ENCODE measurements around the gene NLGN1. TPM values are rescaled to one million over a fixed set of nuclear protein-coding genes. Genes with fewer than 3 reads are reported as not detected.

NLGN1 gene
- total and polyA plus RNA-seq, 9 of the 15 experiments (the other 6 are each of a cell fraction or from before 2014, with no cell fraction given) = under 0.01 to 0.01 TPM; not detected in 7

- Histone ChIP-seq H3K9ac (ENCODE audit: insufficient read depth in 1 of 2, low read depth in 2 of 2, low read length in 2 of 2) (no peak overlapping the region), H3K79me2 (ENCODE audit: control insufficient read depth, insufficient read depth, low read length) (no peaks in the 10 kb centered on the region), H4K20me1 (replicated peaks; ENCODE audit: control insufficient read depth, insufficient read depth, low read length) (no peaks in the 10 kb centered on the region), H3K4me1 (replicated peaks in 1 of 2; ENCODE audit: control insufficient read depth in 2 of 2, insufficient read depth in 2 of 2, low read length in 2 of 2) (no peaks in the 10 kb centered on the region), H3K4me3 (no peak overlapping the region), H3K27ac (ENCODE audit: extremely low read depth, low read depth, low read length) (no peak overlapping the region), H3K27me3 (ENCODE audit: control insufficient read depth in 2 of 2, insufficient read depth in 2 of 2, low read length in 2 of 2) (no peaks in the 10 kb centered on the region), H3K9me1 (ENCODE audit: control insufficient read depth, insufficient read depth, low read length) (no peaks in the 10 kb centered on the region), H3K36me3 (ENCODE audit: control insufficient read depth, insufficient read depth, low read length) (no peaks in the 10 kb centered on the region), H3K9me3 (replicated peaks; ENCODE audit: control insufficient read depth, insufficient read depth, low read depth, low read length) (no peaks in the 10 kb centered on the region; the same call in 1 of the 2 replicates), H2AFZ (ENCODE audit: low read depth, low read length) (no peak overlapping the region), H3K4me2 (ENCODE audit: insufficient read depth, low read length) (no peak overlapping the region)
- intact Hi-C loops (cut with micrococcal nuclease) = no loop called here
- BruUV-seq (replicated peaks) = no TSS peak
- ATAC-seq (no peak), DNase-seq (ENCODE audit: extremely low read depth in 1 of 4, low spot score in 3 of 4) (no peak), FAIRE-seq (no peak)
- WGBS (ENCODE audit: insufficient coverage, low coverage, missing lambda C conversion rate) = 0% methylated on average over 3 of the region's 3 CpGs
- ChIA-PET POLR2A (no interaction called here), CTCF (ENCODE audit: low intra/inter-chr PET ratio) (no interaction called here)
- in situ Hi-C loops (cut with MboI) = no loop called here
- no peak for TF ChIP-seq ZBTB49 (CRISPR knock-in tag; IDR thresholded peaks at IDR 0.05; ENCODE audit: borderline replicate concordance)
- TF ChIP-seq PRMT5 (CRISPR knock-in tag; IDR thresholded peaks at IDR 0.05) = no peak
- no peak for TF ChIP-seq ZNF589 (CRISPR knock-in tag; IDR thresholded peaks at IDR 0.05; ENCODE audit: low read depth)
- TF ChIP-seq ESRRB (CRISPR knock-in tag; IDR thresholded peaks at IDR 0.05; ENCODE audit: borderline replicate concordance) = no peak
- no peak for TF ChIP-seq RB1 (IDR thresholded peaks at IDR 0.05; ENCODE audit: low read depth)
- TF ChIP-seq ELF4 (CRISPR knock-in tag; IDR thresholded peaks at IDR 0.05) = no peak
- no peak for TF ChIP-seq ZNF76 (CRISPR knock-in tag; IDR thresholded peaks at IDR 0.05; ENCODE audit: borderline replicate concordance)
- TF ChIP-seq, protein P1, sequence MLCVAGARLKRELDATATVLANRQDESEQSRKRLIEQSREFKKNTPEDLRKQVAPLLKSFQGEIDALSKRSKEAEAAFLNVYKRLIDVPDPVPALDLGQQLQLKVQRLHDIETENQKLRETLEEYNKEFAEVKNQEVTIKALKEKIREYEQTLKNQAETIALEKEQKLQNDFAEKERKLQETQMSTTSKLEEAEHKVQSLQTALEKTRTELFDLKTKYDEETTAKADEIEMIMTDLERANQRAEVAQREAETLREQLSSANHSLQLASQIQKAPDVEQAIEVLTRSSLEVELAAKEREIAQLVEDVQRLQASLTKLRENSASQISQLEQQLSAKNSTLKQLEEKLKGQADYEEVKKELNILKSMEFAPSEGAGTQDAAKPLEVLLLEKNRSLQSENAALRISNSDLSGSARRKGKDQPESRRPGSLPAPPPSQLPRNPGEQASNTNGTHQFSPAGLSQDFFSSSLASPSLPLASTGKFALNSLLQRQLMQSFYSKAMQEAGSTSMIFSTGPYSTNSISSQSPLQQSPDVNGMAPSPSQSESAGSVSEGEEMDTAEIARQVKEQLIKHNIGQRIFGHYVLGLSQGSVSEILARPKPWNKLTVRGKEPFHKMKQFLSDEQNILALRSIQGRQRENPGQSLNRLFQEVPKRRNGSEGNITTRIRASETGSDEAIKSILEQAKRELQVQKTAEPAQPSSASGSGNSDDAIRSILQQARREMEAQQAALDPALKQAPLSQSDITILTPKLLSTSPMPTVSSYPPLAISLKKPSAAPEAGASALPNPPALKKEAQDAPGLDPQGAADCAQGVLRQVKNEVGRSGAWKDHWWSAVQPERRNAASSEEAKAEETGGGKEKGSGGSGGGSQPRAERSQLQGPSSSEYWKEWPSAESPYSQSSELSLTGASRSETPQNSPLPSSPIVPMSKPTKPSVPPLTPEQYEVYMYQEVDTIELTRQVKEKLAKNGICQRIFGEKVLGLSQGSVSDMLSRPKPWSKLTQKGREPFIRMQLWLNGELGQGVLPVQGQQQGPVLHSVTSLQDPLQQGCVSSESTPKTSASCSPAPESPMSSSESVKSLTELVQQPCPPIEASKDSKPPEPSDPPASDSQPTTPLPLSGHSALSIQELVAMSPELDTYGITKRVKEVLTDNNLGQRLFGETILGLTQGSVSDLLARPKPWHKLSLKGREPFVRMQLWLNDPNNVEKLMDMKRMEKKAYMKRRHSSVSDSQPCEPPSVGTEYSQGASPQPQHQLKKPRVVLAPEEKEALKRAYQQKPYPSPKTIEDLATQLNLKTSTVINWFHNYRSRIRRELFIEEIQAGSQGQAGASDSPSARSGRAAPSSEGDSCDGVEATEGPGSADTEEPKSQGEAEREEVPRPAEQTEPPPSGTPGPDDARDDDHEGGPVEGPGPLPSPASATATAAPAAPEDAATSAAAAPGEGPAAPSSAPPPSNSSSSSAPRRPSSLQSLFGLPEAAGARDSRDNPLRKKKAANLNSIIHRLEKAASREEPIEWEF (CRISPR knock-in tag; IDR thresholded peaks at IDR 0.05) = no peak
- TF ChIP-seq CBX2 (IDR thresholded peaks at IDR 0.05; ENCODE audit: insufficient read depth, low read length, poor library complexity, severe bottlenecking) = no peak
- no peak for TF ChIP-seq ZNF639 (CRISPR knock-in tag; conservative IDR thresholded peaks at IDR 0.05 in 1 of 2, IDR thresholded peaks at IDR 0.05 in 1 of 2)
- TF ChIP-seq TCF7 (IDR thresholded peaks at IDR 0.05; ENCODE audit: borderline replicate concordance) = no peak
- TF ChIP-seq ZNF707 (CRISPR knock-in tag; conservative IDR thresholded peaks at IDR 0.05) = no peak
Observed at GRCh38 chr3:173770796-173771573, 373.4 kb downstream of the NLGN1 start.
